ENCODE data around the gene KRT1. TPM values are rescaled to one million over a fixed set of nuclear protein-coding genes. Genes with fewer than 3 reads are reported as not detected.

Gene KRT1
- total RNA-seq, 1 donor from 2014 or later: not detected

DNA sequence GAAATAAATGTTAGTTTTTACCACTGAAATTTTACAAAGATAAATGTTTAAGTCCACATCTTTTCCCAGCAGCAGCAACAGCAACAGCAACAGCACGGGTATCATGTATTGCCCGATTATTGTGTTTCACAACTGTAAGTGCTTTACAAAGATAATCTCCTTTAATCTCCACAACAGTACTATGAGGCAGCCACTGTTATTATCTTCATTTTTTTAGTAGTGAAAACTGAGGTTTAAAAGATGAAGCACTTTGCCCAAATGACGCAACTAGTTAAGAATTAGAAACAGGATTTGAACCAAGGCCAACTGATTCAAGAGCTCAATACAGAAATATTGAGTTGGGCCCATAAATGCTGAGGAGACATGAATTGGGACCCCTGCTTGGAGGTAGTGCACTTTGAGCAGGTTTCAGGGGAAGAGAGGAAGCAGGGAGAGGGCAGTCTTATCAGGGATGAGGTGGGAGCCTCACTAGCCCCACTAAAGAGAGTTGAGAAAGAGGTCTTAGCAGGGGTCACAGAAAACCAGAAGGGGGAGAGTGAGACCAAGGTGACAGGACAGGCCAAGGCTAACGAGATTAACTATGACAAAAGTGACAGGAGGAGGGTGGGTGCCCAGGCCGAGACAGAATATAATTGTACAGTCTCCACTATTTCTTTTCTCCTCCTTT is 43.5 kb downstream of the KRT1 start:
- Mint-ChIP-seq H3K36me3 (ENCODE audit: unreplicated experiment) (no peaks in the 10 kb centered on the region), H3K9me3 (ENCODE audit: unreplicated experiment) (no peaks in the 10 kb centered on the region), H3K27me3 (ENCODE audit: unreplicated experiment) (no peaks in the 10 kb centered on the region), H3K4me3 (ENCODE audit: unreplicated experiment) (no peak overlapping the region), H3K4me1 (ENCODE audit: low read depth, unreplicated experiment) (no peaks in the 10 kb centered on the region), H3K27ac (ENCODE audit: unreplicated experiment) (no peak overlapping the region)
- DNase-seq: no peak
- TF ChIP-seq, protein P1, sequence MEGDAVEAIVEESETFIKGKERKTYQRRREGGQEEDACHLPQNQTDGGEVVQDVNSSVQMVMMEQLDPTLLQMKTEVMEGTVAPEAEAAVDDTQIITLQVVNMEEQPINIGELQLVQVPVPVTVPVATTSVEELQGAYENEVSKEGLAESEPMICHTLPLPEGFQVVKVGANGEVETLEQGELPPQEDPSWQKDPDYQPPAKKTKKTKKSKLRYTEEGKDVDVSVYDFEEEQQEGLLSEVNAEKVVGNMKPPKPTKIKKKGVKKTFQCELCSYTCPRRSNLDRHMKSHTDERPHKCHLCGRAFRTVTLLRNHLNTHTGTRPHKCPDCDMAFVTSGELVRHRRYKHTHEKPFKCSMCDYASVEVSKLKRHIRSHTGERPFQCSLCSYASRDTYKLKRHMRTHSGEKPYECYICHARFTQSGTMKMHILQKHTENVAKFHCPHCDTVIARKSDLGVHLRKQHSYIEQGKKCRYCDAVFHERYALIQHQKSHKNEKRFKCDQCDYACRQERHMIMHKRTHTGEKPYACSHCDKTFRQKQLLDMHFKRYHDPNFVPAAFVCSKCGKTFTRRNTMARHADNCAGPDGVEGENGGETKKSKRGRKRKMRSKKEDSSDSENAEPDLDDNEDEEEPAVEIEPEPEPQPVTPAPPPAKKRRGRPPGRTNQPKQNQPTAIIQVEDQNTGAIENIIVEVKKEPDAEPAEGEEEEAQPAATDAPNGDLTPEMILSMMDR (IDR thresholded peaks at IDR 0.05; ENCODE audit: partially characterized antibody, unreplicated experiment): no peak

DNA sequence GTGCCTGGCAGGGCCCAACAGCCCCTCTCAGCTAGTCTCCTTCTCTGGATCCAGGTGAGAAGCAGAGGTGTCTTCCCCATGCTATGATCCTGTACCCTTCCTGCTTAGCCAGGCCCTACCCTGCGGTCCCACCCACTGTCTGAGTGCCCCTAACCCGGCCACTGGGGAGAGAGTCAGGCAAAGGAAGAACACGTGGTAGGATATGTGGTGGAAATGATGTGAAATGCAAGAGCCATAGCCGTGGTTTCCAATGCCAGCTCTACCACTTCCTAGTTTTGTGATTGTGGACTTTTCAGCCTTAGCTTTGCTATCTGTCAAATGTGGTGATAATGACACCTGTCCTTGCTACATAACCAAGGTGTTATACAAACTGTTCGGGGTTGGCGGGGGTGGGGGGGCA is 44.0 kb downstream of the KRT1 start:
- H3K36me3 Mint-ChIP-seq (ENCODE audit: unreplicated experiment): no peaks in the 10 kb centered on the region
- no peaks in the 10 kb centered on the region for H3K27me3 Mint-ChIP-seq (ENCODE audit: unreplicated experiment)

DNA sequence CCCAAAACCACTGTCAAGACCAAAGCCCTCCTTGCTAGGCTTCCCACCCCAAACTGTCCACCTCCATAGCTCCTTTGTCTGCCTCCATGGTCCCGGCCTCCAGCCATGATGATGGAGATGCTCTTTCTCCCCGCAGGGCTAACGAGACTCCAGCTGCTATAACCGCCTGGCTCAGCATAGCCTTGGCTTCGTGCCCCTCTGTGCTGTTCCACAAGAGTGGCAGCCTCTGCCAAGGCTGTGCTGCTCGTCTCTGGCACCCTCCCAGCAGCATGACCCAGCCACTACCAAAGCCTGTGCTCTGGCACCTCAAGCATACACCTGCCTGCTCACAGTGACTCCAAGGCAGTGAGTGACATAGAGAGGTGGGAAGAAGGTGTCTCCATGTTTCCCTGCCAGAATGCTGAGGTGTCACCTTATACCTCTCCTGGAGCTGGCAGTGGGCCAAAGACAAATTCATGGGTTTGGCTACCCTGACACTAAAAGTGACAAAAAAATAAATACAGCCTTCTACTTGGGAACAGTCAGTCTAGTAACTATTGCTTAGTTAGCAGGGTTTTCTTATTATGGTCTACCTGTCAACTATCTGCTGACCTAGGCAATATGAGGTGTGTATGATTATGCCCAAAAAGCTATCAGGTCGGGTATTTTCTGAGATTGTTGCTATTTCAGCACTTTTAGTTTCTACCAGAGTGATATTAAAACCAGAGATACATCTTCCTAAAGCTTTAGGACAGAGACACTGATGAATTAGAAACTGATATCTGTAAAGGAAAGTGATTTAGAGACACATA is 45.7 kb downstream of the KRT1 start:
- Mint-ChIP-seq H3K9me3 (ENCODE audit: unreplicated experiment) (no peaks in the 10 kb centered on the region), H3K36me3 (ENCODE audit: unreplicated experiment) (no peaks in the 10 kb centered on the region), H3K27me3 (ENCODE audit: unreplicated experiment) (no peaks in the 10 kb centered on the region), H3K4me1 (ENCODE audit: low read depth, unreplicated experiment) (no peaks in the 10 kb centered on the region), H3K4me3 (ENCODE audit: unreplicated experiment) (no peak overlapping the region), H3K27ac (ENCODE audit: unreplicated experiment) (no peak overlapping the region)
- TF ChIP-seq, protein P1 (IDR thresholded peaks at IDR 0.05; ENCODE audit: partially characterized antibody, unreplicated experiment): no peak
- no peak for DNase-seq

More for the DNA sequence above, 44.0 kb downstream of the KRT1 start:
- no peak for DNase-seq
- TF ChIP-seq, protein P1 (IDR thresholded peaks at IDR 0.05; ENCODE audit: partially characterized antibody, unreplicated experiment): no peak
- H3K4me3 Mint-ChIP-seq (ENCODE audit: unreplicated experiment): no peak overlapping the region
- H3K9me3 Mint-ChIP-seq (ENCODE audit: unreplicated experiment): no peaks in the 10 kb centered on the region
- no peak overlapping the region for H3K27ac Mint-ChIP-seq (ENCODE audit: unreplicated experiment)
- H3K4me1 Mint-ChIP-seq (ENCODE audit: low read depth, unreplicated experiment): no peaks in the 10 kb centered on the region

DNA sequence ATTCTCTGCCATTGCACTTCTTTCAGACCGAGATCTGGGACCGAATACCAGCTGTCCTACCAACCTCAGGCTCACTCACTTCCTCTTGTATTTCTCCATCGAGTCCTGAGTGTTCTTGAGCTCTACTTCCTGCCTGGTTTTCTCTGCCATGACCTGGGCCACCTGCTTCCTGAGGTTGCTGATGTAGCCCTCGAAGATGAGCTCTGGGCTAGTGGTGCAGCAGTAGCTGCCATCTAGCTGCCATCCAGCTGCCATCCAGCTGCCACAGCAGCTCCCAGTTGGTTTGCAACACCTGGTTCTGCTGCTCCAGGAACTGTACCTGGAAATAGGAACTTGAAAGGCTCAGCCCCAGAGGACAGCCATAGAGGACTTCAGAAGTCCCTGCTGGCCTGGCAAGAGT is 46.8 kb downstream of the KRT1 start:
- TF ChIP-seq, protein P1 (IDR thresholded peaks at IDR 0.05; ENCODE audit: partially characterized antibody, unreplicated experiment): no peak
- no peak overlapping the region for H3K4me3 Mint-ChIP-seq (ENCODE audit: unreplicated experiment)
- no peaks in the 10 kb centered on the region for H3K27me3 Mint-ChIP-seq (ENCODE audit: unreplicated experiment)
- DNase-seq: no peak
- no peaks in the 10 kb centered on the region for H3K9me3 Mint-ChIP-seq (ENCODE audit: unreplicated experiment)
- H3K27ac Mint-ChIP-seq (ENCODE audit: unreplicated experiment): no peak overlapping the region
- H3K4me1 Mint-ChIP-seq (ENCODE audit: low read depth, unreplicated experiment): no peaks in the 10 kb centered on the region
- H3K36me3 Mint-ChIP-seq (ENCODE audit: unreplicated experiment): no peaks in the 10 kb centered on the region

DNA sequence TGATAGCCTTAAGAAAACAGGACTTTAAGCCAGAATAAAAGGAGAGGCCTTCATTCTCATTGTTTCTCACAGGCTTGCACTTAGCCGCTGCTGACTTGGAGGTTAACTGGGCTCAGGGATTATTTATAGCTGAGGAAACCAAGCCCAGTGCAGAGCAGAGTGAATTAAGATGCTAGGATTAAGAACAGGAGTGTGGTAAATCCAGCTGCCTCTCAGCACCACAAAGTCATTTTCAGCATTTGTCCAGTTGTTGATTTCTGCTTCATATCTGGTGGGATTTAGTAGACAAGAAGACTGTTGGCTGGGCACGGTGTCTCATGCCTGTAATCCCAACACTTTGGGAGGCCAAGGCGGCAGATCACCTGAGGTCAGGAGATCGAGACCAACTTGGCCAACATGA is 47.6 kb downstream of the KRT1 start:
- DNase-seq: no peak
- no peaks in the 10 kb centered on the region for H3K4me1 Mint-ChIP-seq (ENCODE audit: low read depth, unreplicated experiment)
- no peaks in the 10 kb centered on the region for H3K9me3 Mint-ChIP-seq (ENCODE audit: unreplicated experiment)
- H3K27me3 Mint-ChIP-seq (ENCODE audit: unreplicated experiment): no peaks in the 10 kb centered on the region
- H3K4me3 Mint-ChIP-seq (ENCODE audit: unreplicated experiment): no peak overlapping the region
- no peak overlapping the region for H3K27ac Mint-ChIP-seq (ENCODE audit: unreplicated experiment)
- no peaks in the 10 kb centered on the region for H3K36me3 Mint-ChIP-seq (ENCODE audit: unreplicated experiment)
- TF ChIP-seq, protein P1 (IDR thresholded peaks at IDR 0.05; ENCODE audit: partially characterized antibody, unreplicated experiment): no peak

Data from glutamatergic neuron (in vitro differentiated cells).